Endothelial cell of umbilical vein (primary cell): ENCODE data around the gene NTSR1. TPM values are rescaled to one million over a fixed set of nuclear protein-coding genes. Genes with fewer than 3 reads are reported as not detected.

Experiments
- BruUV-seq: library from RNA; stranded (reverse); fragments of 400-500 nt; replicated peaks from 2 replicates; lab custom pipeline; 2021; lab: Mats Ljungman, UMichigan
- CTCF ChIA-PET: fragments of 300-600, 350-600 bp; sonication (Branson Sonifier 250); formaldehyde crosslinking; loops from one replicate; lab custom pipeline; 2021; ENCODE audit warnings: antibody characterized with exemption, inconsistent platforms; lab: Charles Lee
- POLR2A ChIA-PET: fragments of 300-600, 350-600 bp; sonication (Branson Sonifier 250); formaldehyde crosslinking; loops from one replicate; lab custom pipeline; 2021; ENCODE audit warnings: antibody characterized with exemption, inconsistent platforms; lab: Charles Lee
- DNase-seq: peaks from one replicate; pipeline ENCODE4 v3.0.0-alpha.2; 2011; ENCODE audit warnings: low read depth, low spot score
- FAIRE-seq: peaks from 2 replicates; lab custom pipeline; 2011; peaks lifted over from hg19 to GRCh38; lab: Jason Lieb, UNC
- H2AFZ ChIP-seq: 2 replicates; pipeline ENCODE4 v1.6.0; 2012; ENCODE audit warnings: low read depth, low read length, control low read depth, inconsistent platforms
- H3K27ac ChIP-seq: 2 replicates; pipeline ENCODE4 v1.5.1; 2011; ENCODE audit warnings: low read depth, mild to moderate bottlenecking, control low read depth, low read length, moderate library complexity; ENCODE audit not compliant: insufficient read depth
- H3K27me3 ChIP-seq, 2 experiments: 2 replicates each; pipeline versions ENCODE4 v1.6.0 to v1.6.1; 2011; ENCODE audit warnings: low read length in 2 of 2, mixed read lengths in 1 of 2; ENCODE audit not compliant: control insufficient read depth in 2 of 2, insufficient read depth in 2 of 2
- H3K36me3 ChIP-seq, 2 experiments: 2 replicates in 1 of 2; 3 replicates in 1 of 2; pipeline ENCODE4 v1.5.1; 2011; ENCODE audit warnings: low read length in 2 of 2, mild to moderate bottlenecking in 1 of 2, moderate library complexity in 1 of 2; ENCODE audit not compliant: control insufficient read depth in 2 of 2, insufficient read depth in 2 of 2; ENCODE audit errors: extremely low read depth in 1 of 2
- H3K4me1 ChIP-seq: 3 replicates; pipeline ENCODE4 v1.5.1; 2011; ENCODE audit warnings: mild to moderate bottlenecking, low read length; ENCODE audit not compliant: control insufficient read depth, insufficient read depth; ENCODE audit errors: extremely low read depth
- H3K4me2 ChIP-seq: 2 replicates; pipeline ENCODE4 v1.6.1; 2011; ENCODE audit warnings: low read length, control low read depth, mixed read lengths; ENCODE audit not compliant: insufficient read depth
- H3K4me3 ChIP-seq, 3 experiments: fragments of 200-600 bp in 1 of 3; sonication (generic), shearing (Covaris generic) in 1 of 3; replicated peaks in 1 of 3; 2 replicates each; pipeline ENCODE4 v1.5.1; 2011 to 2016; ENCODE audit warnings: control low read depth in 3 of 3, low read length in 3 of 3, mild to moderate bottlenecking in 2 of 3, inconsistent platforms in 1 of 3, low read depth in 1 of 3, moderate library complexity in 1 of 3; ENCODE audit not compliant: insufficient read depth in 1 of 3
- H3K79me2 ChIP-seq: 2 replicates; pipeline ENCODE4 v1.6.0; 2012; ENCODE audit warnings: low read length, inconsistent platforms; ENCODE audit not compliant: control insufficient read depth, insufficient read depth
- H3K9ac ChIP-seq: replicated peaks from 2 replicates; pipeline ENCODE3; 2011; ENCODE audit warnings: low read length, control low read depth; ENCODE audit not compliant: insufficient read depth; ENCODE audit errors: extremely low read depth
- H3K9me1 ChIP-seq: replicated peaks from 3 replicates; pipeline ENCODE4 v1.6.0; 2011; ENCODE audit warnings: mild to moderate bottlenecking, low read length; ENCODE audit not compliant: control insufficient read depth, insufficient read depth; ENCODE audit errors: extremely low read depth
- H3K9me3 ChIP-seq: replicated peaks from 2 replicates; pipeline ENCODE4 v1.5.1; 2012; ENCODE audit warnings: low read length, inconsistent platforms; ENCODE audit not compliant: control insufficient read depth, insufficient read depth
- H4K20me1 ChIP-seq: replicated peaks from 2 replicates; pipeline ENCODE3; 2011; ENCODE audit warnings: mild to moderate bottlenecking, low read length; ENCODE audit not compliant: control insufficient read depth, insufficient read depth; ENCODE audit errors: extremely low read depth
- EZH2 ChIP-seq: IDR thresholded peaks from 2 replicates; pipeline ENCODE4 v1.6.1; 2012; ENCODE audit warnings: borderline replicate concordance, low read depth, mild to moderate bottlenecking, moderate library complexity, low read length, inconsistent platforms; ENCODE audit not compliant: severe bottlenecking
- FOS ChIP-seq: IDR thresholded peaks from 2 replicates; pipeline ENCODE4 v1.6.1; 2011; ENCODE audit warnings: mild to moderate bottlenecking, low read length, moderate library complexity, borderline replicate concordance; ENCODE audit not compliant: insufficient read depth
- GATA2 ChIP-seq: IDR thresholded peaks from 2 replicates; pipeline ENCODE4 v1.7.0; 2011; ENCODE audit warnings: low read depth, mild to moderate bottlenecking, moderate library complexity, mixed read lengths, low read length; ENCODE audit not compliant: insufficient read length, insufficient read depth
- JUN ChIP-seq: IDR thresholded peaks from 2 replicates; pipeline ENCODE4 v1.6.1; 2011; ENCODE audit warnings: borderline replicate concordance, low read depth; ENCODE audit not compliant: insufficient read length, insufficient read depth
- POLR2A ChIP-seq: IDR thresholded peaks from 2 replicates; pipeline ENCODE4 v1.6.1; 2012; ENCODE audit warnings: low read depth, mild to moderate bottlenecking, control low read depth, low read length
- dilution Hi-C: fragments of 300-500 bp; cut with MboI; formaldehyde crosslinking; loops from one replicate; pipeline ENCODE4 v1.15.0; 2019; ENCODE audit warnings: low sequenced_read_pairs; ENCODE audit not compliant: extremely low pct_ligation_motif_present
- intact Hi-C: fragments of 100-400 bp; cut with micrococcal nuclease; formaldehyde crosslinking; loops from one replicate; pipeline ENCODE4 v1.10.0; 2022
- polyA plus RNA-seq, 4 experiments: library from polyadenylated mRNA; depleted of rRNA in 3 of 4; stranded (reverse) in 3 of 4; unstranded in 1 of 4; fragments of >200 nt; gene quantifications; 2 replicates each; pipeline versions ENCODE4 v1.2.1 to v1.2.3, GENCODE V29; 2011 to 2012; ENCODE audit warnings: missing spikeins in 1 of 4
- total RNA-seq: library from RNA; stranded (reverse); gene quantifications from 2 replicates; pipeline ENCODE4 v1.2.3, GENCODE V29; 2021
- TF ChIP-seq, protein P1 (sequence below): IDR thresholded peaks from 2 replicates; pipeline ENCODE4 v1.6.1; 2011; ENCODE audit not compliant: insufficient read depth, insufficient read length

NTSR1 gene
- total and polyA plus RNA-seq, 2 donors (not counting 3 experiments of a cell fraction or from before 2014, with no cell fraction given) = 0.14 to 2.1 TPM

DNA sequence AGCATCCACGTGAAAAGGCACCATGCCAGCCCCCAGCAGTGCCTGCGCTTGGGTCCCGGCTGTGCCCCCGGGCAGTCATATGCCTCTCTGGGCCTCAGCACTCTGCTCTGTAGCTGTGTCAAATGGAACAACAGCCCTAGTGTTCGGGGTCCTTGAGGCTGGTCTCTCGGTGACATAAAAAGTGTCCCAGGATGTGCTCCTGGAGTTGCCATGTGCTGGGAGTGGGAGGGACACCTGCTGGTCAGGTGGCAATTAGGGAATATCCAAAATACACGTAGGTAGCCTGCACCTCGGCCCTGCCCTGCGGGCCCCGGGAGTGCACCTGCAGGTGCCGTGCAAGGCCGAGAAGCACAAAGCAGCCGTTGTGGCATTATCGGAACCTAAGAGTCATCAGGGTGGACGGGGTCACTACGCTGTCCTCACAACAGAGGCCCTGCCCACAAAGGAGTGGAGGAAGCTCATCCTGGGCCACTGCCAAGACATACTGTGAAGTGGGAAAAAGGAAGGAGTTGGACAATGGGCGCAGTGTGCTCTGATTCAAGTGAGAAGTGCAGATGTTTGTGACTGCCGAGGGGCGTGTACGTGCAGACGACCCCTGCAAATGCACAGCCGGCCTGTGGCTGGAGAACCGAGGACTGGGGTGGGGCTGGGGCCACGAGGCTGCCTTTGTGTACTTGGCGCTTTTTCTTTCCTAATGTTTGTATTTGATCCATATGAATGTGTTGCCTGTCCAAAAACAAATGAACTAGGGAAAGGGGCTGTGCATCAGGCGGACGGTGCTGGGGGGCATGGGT lies 41.7 kb upstream of the NTSR1 start:
- no peaks in the 10 kb centered on the region for H3K9me1 ChIP-seq
- ChIA-PET POLR2A (no interaction called here), CTCF (interaction anchor here (0.7 to 9.2 kb wide), 21 partner anchors 11 to 180 kb away, joined by 3 to 120 read pairs (median 5); partner anchors contain the start of gene SLCO4A1)
- BruUV-seq = no TSS peak
- H3K36me3 ChIP-seq = no peaks in the 10 kb centered on the region
- H3K4me3 ChIP-seq = no peak overlapping the region
- no peak overlapping the region for H3K4me2 ChIP-seq
- H3K9me3 ChIP-seq = no peaks in the 10 kb centered on the region
- peak; percentile 76 for DNase-seq
- no peaks in the 10 kb centered on the region for H3K79me2 ChIP-seq
- H3K9ac ChIP-seq = no peak overlapping the region
- H3K4me1 ChIP-seq = peaks cover 13% of the 10 kb centered on the region
- H4K20me1 ChIP-seq = no peaks in the 10 kb centered on the region
- TF ChIP-seq GATA2 (no peak), EZH2 (no peak), FOS (no peak), JUN (no peak), POLR2A (no peak)
- TF ChIP-seq, protein P1, sequence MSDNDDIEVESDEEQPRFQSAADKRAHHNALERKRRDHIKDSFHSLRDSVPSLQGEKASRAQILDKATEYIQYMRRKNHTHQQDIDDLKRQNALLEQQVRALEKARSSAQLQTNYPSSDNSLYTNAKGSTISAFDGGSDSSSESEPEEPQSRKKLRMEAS = no peak
- H3K27me3 ChIP-seq = no peaks in the 10 kb centered on the region
- intact Hi-C loops = no loop called here
- peak; percentile 93 for FAIRE-seq
- H2AFZ ChIP-seq = no peak overlapping the region
- H3K27ac ChIP-seq = no peak overlapping the region
- dilution Hi-C loops = no loop called here
